ENCODE data around the gene KIN.

- TF ChIP-seq ZBTB33 (IDR thresholded peaks at IDR 0.05; ENCODE audit: borderline replicate concordance, low read depth), result no peak
- no peak for TF ChIP-seq REST (IDR thresholded peaks at IDR 0.05; ENCODE audit: low read depth, low read length)
- TF ChIP-seq MAX (IDR thresholded peaks at IDR 0.05; ENCODE audit: low read depth), result no peak
- no peak for TF ChIP-seq NFIC (IDR thresholded peaks at IDR 0.05; ENCODE audit: borderline replicate concordance)
- no peak for TF ChIP-seq POLR2AphosphoS5 (IDR thresholded peaks at IDR 0.05; ENCODE audit: low read depth, low read length)
- no peak for TF ChIP-seq NRF1 (IDR thresholded peaks at IDR 0.05; ENCODE audit: low read depth, low read length)
- no peak for TF ChIP-seq ELF1 (IDR thresholded peaks at IDR 0.05)
- no peak for TF ChIP-seq CTCF (IDR thresholded peaks at IDR 0.05)
Observed at GRCh38 chr10:7804216-7804615, 16.4 kb upstream of the KIN start.

Data from SK-N-SH (cell line).